GM06990 (cell line): Measurements from ENCODE around the gene EHD4.

Source experiments
- DNase-seq: peaks from one replicate; pipeline ENCODE4 v3.0.0-alpha.2; 2011; ENCODE audit not compliant: insufficient read length; ENCODE audit errors: extremely low read depth
- H3K27me3 ChIP-seq: replicated peaks from 2 replicates; pipeline ENCODE4 v1.6.0; 2011; ENCODE audit warnings: low read length; ENCODE audit not compliant: control insufficient read depth, insufficient read depth
- H3K36me3 ChIP-seq: 2 replicates; pipeline ENCODE4 v1.5.1; 2011; ENCODE audit warnings: low read length; ENCODE audit not compliant: control insufficient read depth, insufficient read depth
- H3K4me3 ChIP-seq: replicated peaks from 2 replicates; pipeline ENCODE4 v1.5.1; 2011; ENCODE audit warnings: low read depth, mild to moderate bottlenecking, control low read depth, low read length
- CTCF ChIP-seq: IDR thresholded peaks from 2 replicates; pipeline ENCODE4 v1.5.1; 2011; ENCODE audit warnings: low read length, control low read depth, mild to moderate bottlenecking, inconsistent platforms; ENCODE audit not compliant: insufficient read depth, poor library complexity, severe bottlenecking

The EHD4 gene

GRCh38 chr15:41949401-41950126 is 22.8 kb downstream of the EHD4 start:
- Histone ChIP-seq H3K27me3 (no peaks in the 10 kb centered on the region), H3K36me3 (peaks cover 30% of the 10 kb centered on the region), H3K4me3 (no peak overlapping the region)
- no peak for TF ChIP-seq CTCF
- DNase-seq, result no peak

GRCh38 chr15:41948490-41948889 is 23.9 kb downstream of the EHD4 start:
- no peak for TF ChIP-seq CTCF
- Histone ChIP-seq H3K27me3 (no peaks in the 10 kb centered on the region), H3K36me3 (peaks cover 32% of the 10 kb centered on the region), H3K4me3 (no peak overlapping the region)
- DNase-seq, result no peak

- TF ChIP-seq CTCF, result no peak
- no peak for DNase-seq
- no peak overlapping the region for H3K4me3 ChIP-seq
- no peaks in the 10 kb centered on the region for H3K27me3 ChIP-seq
- peaks cover 36% of the 10 kb centered on the region for H3K36me3 ChIP-seq
These were observed 25.4 kb downstream of the EHD4 start for GRCh38 chr15:41946970-41947369.

- DNase-seq, result no peak
- Histone ChIP-seq H3K36me3 (peaks cover 35% of the 10 kb centered on the region), H3K4me3 (no peak overlapping the region), H3K27me3 (no peaks in the 10 kb centered on the region)
- TF ChIP-seq CTCF, result no peak
These were observed 26.6 kb downstream of the EHD4 start for GRCh38 chr15:41945731-41946130.

GRCh38 chr15:41945221-41945620 is 27.1 kb downstream of the EHD4 start:
- TF ChIP-seq CTCF, result no peak
- H3K4me3 ChIP-seq, result no peak overlapping the region

More at GRCh38 chr15:41945221-41945620, 27.1 kb downstream of the EHD4 start:
- no peaks in the 10 kb centered on the region for H3K27me3 ChIP-seq
- no peak for DNase-seq
- H3K36me3 ChIP-seq, result peaks cover 34% of the 10 kb centered on the region
